SKM-1 (cell line): ENCODE data around the gene MAP2K5.

Experiments
- DNase-seq: peaks from one replicate; lab custom pipeline; 2025; ENCODE audit not compliant: unreplicated experiment; lab: John Stamatoyannopoulos, UW

Gene MAP2K5

DNA sequence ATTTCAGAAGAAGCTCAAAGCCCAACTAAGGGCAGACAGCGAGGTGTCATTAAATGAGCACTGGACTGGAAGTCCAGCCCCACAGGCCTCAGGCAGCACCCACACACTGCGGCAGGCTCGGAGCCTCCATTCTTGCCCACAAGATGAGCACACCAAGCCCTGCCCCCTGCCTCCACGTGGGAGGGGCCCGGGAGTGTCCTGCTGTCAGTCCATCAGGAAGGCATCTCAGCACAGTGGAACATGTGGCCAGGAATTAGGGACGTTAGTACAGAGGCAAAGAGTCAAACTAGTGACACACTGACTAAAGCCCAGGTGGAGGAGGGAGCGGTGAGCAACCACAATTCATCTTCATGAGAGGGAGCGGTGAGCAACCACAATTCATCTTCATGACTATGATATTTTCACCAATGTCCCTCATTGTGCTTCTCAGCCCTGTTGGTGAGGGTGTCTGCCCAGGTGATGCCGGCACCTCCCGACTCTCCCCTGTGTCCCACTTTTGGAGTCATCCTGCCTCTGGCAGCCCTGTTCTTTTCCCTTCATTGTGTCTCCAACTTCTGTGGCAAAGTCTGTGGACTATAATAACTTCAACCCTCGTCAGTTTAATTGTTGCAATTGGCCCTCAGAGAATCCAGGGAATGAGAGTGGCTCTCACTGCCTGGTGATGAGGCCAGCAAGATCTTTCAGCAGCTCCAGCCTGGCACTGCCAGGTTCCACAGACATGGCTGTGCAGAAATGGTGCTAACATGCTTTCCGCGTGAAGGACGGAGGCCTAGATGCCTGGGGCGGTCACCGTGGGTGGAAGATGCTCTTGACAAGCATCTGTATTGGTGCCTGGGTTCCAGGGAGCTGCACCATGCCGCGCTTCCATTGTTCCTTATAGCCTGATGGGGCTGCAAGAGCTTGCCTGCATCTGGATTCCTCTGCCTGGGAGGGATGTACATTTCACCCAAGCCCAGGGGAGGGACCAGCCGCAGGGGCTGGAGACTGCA is 259.7 kb downstream of the MAP2K5 start:
- DNase-seq = no peak

DNA sequence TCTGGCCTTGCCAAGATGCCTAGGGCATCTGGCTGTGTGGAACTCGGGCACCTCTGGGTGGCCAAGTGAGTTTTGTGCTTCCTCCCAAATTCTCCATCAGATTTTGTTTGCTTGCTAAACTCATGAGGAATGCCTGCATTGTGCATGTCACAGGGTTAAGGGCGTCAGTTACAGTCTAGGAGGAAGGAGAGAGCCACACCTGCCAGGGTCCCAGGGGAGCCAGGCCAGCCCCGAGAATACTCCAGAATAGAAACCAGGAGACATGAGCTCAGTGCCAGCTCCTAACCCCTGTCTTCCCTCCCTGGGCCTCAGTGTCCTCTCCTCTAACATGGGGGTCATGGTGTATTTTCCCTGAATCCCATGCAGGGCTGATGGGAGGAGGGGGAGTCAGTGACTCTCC is 260.8 kb downstream of the MAP2K5 start:
- no peak for DNase-seq

DNA sequence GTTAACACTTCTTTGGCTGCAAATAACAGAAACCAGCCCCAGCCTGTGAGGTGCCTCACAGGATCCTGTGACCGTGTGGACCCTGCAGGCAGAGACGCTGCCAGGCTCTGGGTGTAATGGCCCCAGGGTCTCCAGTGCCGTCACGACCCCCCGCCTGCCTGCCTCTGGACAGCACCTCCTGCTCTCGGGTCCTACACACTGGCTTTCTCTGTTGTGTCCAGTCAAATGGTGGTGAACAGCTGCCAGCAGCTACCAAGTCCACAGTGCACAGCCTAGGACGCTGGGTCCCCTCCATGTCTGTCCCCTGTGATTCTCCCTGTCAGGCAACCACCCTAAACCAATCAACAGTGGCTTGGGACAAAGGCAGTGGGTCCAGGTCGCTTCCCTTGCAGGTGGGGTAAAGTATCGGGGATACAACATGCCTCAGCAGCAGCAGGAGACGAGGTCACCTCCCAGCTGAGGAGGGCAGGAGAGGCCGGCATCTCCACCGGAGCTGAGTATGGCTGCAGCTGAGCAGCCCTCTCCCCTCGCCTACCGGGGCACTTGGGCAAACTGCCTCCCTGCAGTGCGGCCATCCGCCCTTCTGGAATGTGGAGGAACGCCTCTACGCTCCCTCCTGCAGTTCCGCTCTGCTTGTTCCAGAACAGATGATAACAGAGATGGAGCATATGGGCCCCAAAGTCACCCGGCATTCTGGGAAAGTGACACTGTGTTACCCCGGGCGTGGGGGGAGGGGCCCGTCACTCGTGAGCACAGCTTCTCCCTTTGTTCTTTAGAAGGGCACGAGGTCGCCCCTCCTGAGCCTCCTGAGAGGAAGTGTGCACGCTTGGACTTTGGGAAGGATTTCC is 261.7 kb downstream of the MAP2K5 start:
- DNase-seq = no peak

DNA sequence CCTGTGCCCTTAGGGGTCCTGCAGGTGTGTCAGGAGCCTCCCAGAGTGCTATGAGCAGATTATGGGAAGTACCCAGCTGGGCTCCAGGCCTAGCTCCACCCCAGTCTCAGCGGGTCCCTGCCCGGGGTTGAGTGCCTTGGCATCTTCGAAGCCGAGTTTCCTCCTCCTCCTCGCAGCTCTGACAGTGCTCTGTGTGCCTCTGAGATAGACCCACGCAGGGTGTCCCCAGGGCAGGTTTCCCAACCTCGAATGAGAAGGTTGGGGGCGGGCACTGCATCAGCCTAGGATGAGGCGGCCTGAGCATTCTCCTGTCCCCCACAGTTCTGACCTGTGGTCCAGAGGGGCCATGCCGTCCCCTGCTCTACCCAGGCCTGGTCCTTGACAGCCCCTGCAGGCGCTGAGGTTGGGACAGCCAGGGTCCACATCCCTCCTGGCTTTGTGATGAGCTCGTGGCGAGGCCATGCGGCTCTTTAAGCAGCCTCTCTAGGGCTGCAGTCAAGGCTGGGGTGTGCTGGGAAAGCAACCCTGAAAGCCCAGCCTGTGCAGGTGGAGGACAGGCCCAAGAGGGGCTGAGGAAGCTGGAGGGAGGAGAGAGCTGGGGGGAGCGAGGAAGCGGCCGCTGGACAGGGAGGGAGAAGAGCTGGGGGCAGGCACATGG is 262.6 kb downstream of the MAP2K5 start:
- DNase-seq = no peak

DNA sequence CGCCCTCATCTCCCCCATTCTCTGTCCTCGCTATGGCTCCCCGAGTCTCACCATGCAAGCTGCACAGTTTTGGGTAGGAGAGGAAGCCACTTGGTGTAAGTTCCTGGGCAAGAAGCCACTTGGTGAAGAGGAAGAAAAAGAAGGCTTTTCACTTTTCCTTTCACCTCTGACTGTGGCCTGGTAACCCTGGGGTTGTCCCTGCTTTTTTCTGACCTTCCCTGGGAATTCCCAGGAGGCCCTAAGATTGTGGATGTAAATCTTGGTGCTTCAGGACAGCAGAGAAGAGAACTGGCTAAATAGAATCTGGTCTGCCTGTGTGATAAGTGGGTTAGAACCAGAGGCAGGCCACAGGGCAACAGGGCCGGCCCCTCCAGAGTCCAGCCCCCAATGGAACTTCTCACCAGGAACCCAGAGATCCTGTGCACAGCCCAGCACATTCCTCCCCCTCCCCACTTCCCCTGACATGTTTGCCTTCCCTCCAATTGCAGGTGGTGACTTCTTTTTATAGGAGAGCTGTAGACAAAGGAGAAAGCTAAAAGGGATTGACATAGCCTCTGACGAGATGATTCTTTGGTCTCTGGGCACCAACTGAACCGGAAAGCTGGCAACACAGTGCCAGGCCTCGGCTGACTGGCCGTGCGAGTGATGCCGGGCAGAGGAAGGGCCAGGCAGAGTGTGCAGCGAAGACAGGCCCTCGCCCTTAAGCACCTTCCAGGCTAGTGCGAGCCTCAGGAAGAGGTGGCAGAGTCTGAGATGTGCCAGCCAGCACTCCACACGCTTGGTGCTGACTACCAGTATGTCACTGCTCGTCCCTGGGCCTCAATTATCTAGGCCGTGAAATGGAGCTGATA is 263.4 kb downstream of the MAP2K5 start:
- no peak for DNase-seq

- DNase-seq = no peak
Observed at GRCh38 chr15:67806536-67806935, 264.0 kb downstream of the MAP2K5 start.

- DNase-seq = no peak
Observed at GRCh38 chr15:67807141-67807540, 264.6 kb downstream of the MAP2K5 start.

GRCh38 chr15:67807836-67808235 is 265.3 kb downstream of the MAP2K5 start:
- DNase-seq = no peak

GRCh38 chr15:67808821-67809220 is 266.3 kb downstream of the MAP2K5 start:
- no peak for DNase-seq

DNA sequence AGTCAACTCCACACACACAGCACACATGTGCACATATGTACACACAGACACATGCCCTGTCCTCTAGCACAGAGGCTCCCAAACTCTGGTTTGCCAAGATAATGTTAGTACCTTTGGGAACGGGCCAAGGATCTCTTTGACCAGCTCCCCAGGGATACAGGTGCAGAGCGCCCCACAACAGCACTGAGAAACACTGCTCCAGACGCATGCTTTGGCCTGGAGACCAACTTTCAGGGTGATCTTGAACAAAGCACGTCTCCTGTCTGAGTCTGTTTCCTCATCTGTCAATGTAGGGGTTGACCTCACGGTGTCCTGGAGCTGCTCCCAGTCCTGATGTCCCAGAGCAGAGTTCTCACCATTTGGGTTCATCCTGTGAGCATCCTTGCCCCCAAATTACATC is 266.9 kb downstream of the MAP2K5 start:
- DNase-seq = no peak

DNA sequence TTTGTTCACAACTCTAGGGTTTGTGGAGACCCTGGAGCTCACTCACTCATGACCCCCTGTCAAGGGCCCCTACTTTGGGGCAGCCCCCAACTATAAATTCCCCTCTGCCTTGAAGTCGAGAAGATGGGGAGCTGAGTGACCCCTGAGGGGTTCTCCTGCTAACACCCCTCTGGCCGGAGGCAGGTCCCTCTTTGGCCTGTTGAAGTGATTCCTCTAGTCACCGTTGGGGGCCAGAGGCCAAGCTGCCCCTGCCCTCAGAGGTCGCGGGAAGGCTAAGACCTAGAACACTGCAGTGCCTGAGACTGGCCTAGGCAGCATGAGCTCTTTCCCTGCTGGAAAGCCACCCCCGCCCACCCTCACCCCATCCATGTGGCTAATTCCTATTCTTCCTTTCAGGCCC is 267.4 kb downstream of the MAP2K5 start:
- no peak for DNase-seq

- no peak for DNase-seq
Observed at GRCh38 chr15:67812241-67812644, 269.7 kb downstream of the MAP2K5 start.

GRCh38 chr15:67813104-67813634 is 270.7 kb downstream of the MAP2K5 start:
- no peak for DNase-seq

GRCh38 chr15:67815036-67815592 is 272.6 kb downstream of the MAP2K5 start:
- DNase-seq = no peak

- no peak for DNase-seq
Observed at GRCh38 chr15:67816668-67817067, 274.2 kb downstream of the MAP2K5 start.

DNA sequence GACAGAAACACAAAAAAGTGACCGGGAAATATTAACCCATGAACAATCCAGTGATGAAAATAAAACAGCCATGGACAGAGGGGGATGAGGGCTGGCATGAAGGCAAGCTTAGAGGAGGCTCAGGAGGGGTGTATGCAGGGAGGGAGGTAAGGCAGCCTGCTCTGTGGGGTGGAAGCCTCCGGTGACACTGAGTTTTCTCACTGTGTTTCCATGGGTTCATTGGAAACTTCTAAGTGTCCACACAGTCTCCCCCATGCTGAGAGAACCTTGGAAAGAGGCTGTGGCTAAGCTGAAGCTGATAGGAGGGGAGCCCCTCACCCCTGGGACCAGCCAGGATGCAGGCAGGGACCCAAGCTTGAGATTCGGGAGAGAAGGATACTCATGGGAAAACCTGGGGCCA is 276.0 kb downstream of the MAP2K5 start:
- DNase-seq = no peak

- DNase-seq = no peak
Observed at GRCh38 chr15:67819636-67820035, 277.1 kb downstream of the MAP2K5 start.

DNA sequence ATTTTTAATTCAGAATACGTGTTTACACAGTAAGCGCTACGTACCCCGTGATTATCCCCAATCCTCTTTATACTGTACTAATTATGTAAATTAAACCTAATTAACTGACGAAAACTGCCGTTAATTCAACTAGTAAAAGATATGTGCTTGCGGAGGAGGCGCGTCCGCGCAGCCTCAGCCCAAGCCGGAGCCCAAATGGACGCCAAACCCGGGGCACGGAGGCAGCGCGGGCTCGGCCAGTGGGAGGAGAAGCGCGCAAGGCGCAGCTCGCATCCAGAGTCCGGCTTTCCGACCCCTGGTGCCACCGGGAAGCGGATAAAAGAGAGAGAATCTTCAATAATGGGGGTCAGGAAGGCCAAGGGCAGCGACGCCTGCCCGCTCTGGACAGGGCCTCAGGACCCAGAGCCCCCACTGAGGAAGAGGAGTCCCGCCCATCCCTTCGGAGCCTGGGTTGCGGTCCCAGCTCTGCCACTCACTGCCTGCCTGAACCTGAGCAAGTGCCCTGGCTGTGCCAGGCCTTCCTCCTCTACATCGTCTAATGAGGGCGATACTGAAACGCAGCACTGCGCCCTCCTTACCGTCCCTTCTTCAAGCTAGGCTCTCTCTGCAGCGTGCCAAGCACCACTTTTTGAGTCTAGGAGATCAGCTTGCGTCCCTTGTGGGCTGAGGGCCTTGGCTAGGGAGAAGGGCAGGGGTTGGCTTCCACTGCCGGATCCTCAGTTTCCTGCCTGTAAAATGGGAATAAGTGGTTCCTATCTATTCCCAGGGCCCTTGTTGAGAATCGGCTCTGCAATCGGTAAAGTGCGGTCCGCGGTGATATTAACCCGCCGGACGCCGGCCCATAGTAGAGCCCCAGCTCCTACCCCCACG is 277.9 kb downstream of the MAP2K5 start:
- no peak for DNase-seq
